SK-N-MC (cell line): ENCODE data around the gene TCF7L1.

Source experiments
- EZH2 ChIP-seq: fragments of 200-600 bp; sonication (generic); IDR thresholded peaks from one replicate; pipeline ENCODE4 v1.6.1; 2017; ENCODE audit warnings: antibody characterized with exemption
- POLR2AphosphoS5 ChIP-seq: IDR thresholded peaks from 2 replicates; pipeline ENCODE4 v1.6.1; 2012; ENCODE audit warnings: mild to moderate bottlenecking, low read depth, low read length, borderline replicate concordance

DNA sequence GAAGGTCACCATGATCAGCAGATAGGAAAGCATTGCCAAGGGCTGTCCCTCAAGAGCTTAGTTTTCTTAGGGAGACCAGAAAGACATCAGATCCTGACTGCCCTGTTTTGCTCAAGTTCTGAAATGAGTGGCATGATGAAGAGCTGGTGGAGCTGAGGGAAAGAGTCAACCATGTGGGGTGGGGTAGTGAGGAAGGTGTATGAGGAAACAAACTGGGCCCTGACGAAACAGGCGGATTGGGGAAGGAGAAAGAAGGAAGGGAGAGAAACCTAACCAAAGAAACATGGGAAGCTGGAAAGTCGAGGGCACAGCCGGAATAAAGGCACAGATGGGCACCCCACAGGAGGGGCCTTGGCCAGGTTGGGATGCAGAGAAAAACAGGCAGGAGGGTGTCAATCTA lies 186.6 kb downstream of the TCF7L1 start:
- TF ChIP-seq POLR2AphosphoS5: no peak
- no peak for TF ChIP-seq EZH2
